H9 (cell line): ENCODE data around the gene STT3B. TPM values are rescaled to one million over a fixed set of nuclear protein-coding genes. Genes with fewer than 3 reads are reported as not detected.

Experiments
- DNase-seq: peaks from one replicate; pipeline ENCODE4 v3.0.0-alpha.2; 2017
- H2AFZ ChIP-seq: one replicate; pipeline ENCODE4 v1.6.1; 2013; ENCODE audit warnings: mild to moderate bottlenecking, low read length, control low read depth, moderate library complexity
- H2AK5ac ChIP-seq: 2 replicates; pipeline ENCODE4 v1.6.1; 2013; ENCODE audit warnings: low read length, control low read depth, mixed read lengths; ENCODE audit not compliant: insufficient read length
- H2BK120ac ChIP-seq: one replicate; pipeline ENCODE4 v1.6.1; 2013; ENCODE audit warnings: low read depth, mild to moderate bottlenecking, low read length, control low read depth, inconsistent platforms; ENCODE audit not compliant: poor library complexity, severe bottlenecking
- H2BK12ac ChIP-seq: 2 replicates; pipeline ENCODE4 v1.6.1; 2013; ENCODE audit warnings: low read length, control low read depth, mixed read lengths, low read depth; ENCODE audit not compliant: insufficient read length
- H2BK15ac ChIP-seq: 2 replicates; pipeline ENCODE4 v1.6.1; 2013; ENCODE audit warnings: low read depth, low read length, control low read depth
- H2BK20ac ChIP-seq: one replicate; pipeline ENCODE4 v1.6.1; 2013; ENCODE audit warnings: low read depth, mild to moderate bottlenecking, low read length, control low read depth, inconsistent platforms; ENCODE audit not compliant: poor library complexity, severe bottlenecking
- H2BK5ac ChIP-seq: 2 replicates; pipeline ENCODE4 v1.6.1; 2013; ENCODE audit warnings: low read length, control low read depth, mixed read lengths; ENCODE audit not compliant: insufficient read length
- H3K14ac ChIP-seq: 2 replicates; pipeline ENCODE4 v1.6.1; 2013; ENCODE audit warnings: low read length, control low read depth; ENCODE audit not compliant: insufficient read depth
- H3K18ac ChIP-seq: 2 replicates; pipeline ENCODE4 v1.6.1; 2013; ENCODE audit warnings: low read depth, mild to moderate bottlenecking, mixed read lengths, low read length, control low read depth; ENCODE audit not compliant: insufficient read length
- H3K23ac ChIP-seq: 2 replicates; pipeline ENCODE4 v1.6.1; 2013; ENCODE audit warnings: low read length, control low read depth, mixed read lengths, low read depth; ENCODE audit not compliant: insufficient read length
- H3K23me2 ChIP-seq: 2 replicates; pipeline ENCODE4 v1.6.1; 2013; ENCODE audit warnings: low read depth, mild to moderate bottlenecking, mixed read lengths, low read length, control low read depth; ENCODE audit not compliant: insufficient read length, poor library complexity, severe bottlenecking
- H3K27ac ChIP-seq: 2 replicates; pipeline ENCODE4 v1.5.1; 2013; ENCODE audit warnings: low read length, control low read depth, mixed read lengths, low read depth; ENCODE audit not compliant: insufficient read length
- H3K27me3 ChIP-seq: 2 replicates; pipeline ENCODE4 v1.6.1; 2013; ENCODE audit warnings: low read length, control low read depth, inconsistent platforms; ENCODE audit not compliant: insufficient read depth
- H3K4ac ChIP-seq: 2 replicates; pipeline ENCODE4 v1.6.1; 2013; ENCODE audit warnings: low read depth, mild to moderate bottlenecking, control low read depth, inconsistent platforms, low read length, moderate library complexity
- H3K4me1 ChIP-seq: 2 replicates; pipeline ENCODE4 v1.6.1; 2013; ENCODE audit warnings: low read length, control low read depth, inconsistent platforms; ENCODE audit not compliant: insufficient read depth
- H3K4me2 ChIP-seq: 2 replicates; pipeline ENCODE4 v1.6.1; 2013; ENCODE audit warnings: low read length, control low read depth, mixed read lengths; ENCODE audit not compliant: insufficient read length, insufficient read depth
- H3K56ac ChIP-seq: 2 replicates; pipeline ENCODE4 v1.6.1; 2013; ENCODE audit warnings: low read depth, mild to moderate bottlenecking, mixed read lengths, low read length, control low read depth; ENCODE audit not compliant: insufficient read length
- H3K79me1 ChIP-seq: 2 replicates; pipeline ENCODE4 v1.6.1; 2013; ENCODE audit warnings: low read depth, mild to moderate bottlenecking, moderate library complexity, low read length, control low read depth, inconsistent platforms; ENCODE audit not compliant: insufficient read depth, poor library complexity, severe bottlenecking
- H3K79me2 ChIP-seq: 2 replicates; pipeline ENCODE4 v1.6.1; 2013; ENCODE audit warnings: low read length, control low read depth, inconsistent platforms; ENCODE audit not compliant: insufficient read depth
- H3K9ac ChIP-seq: 2 replicates; pipeline ENCODE4 v1.6.1; 2013; ENCODE audit warnings: low read length, control low read depth, mixed read lengths; ENCODE audit not compliant: insufficient read length; ENCODE audit errors: extremely low read depth
- H3K9me3 ChIP-seq: one replicate; pipeline ENCODE4 v1.6.1; 2013; ENCODE audit warnings: low read depth, low read length, inconsistent platforms; ENCODE audit not compliant: control insufficient read depth
- H3T11ph ChIP-seq: one replicate; pipeline ENCODE4 v1.6.1; 2013; ENCODE audit warnings: mild to moderate bottlenecking, low read length, control low read depth, inconsistent platforms
- H4K20me1 ChIP-seq: one replicate; pipeline ENCODE4 v1.6.1; 2013; ENCODE audit not compliant: control insufficient read depth, insufficient read length, insufficient read depth
- H4K5ac ChIP-seq: 2 replicates; pipeline ENCODE4 v1.6.1; 2013; ENCODE audit warnings: low read depth, mild to moderate bottlenecking, mixed read lengths, low read length, control low read depth; ENCODE audit not compliant: insufficient read length
- H4K8ac ChIP-seq: replicated peaks from 2 replicates; pipeline ENCODE4 v1.6.1; 2013; ENCODE audit warnings: low read length, control low read depth, mixed read lengths, low read depth; ENCODE audit not compliant: insufficient read length
- H4K91ac ChIP-seq: 2 replicates; pipeline ENCODE4 v1.6.1; 2013; ENCODE audit warnings: low read depth, mild to moderate bottlenecking, moderate library complexity, mixed read lengths, low read length, control low read depth; ENCODE audit not compliant: insufficient read length
- H3K27ac Mint-ChIP-seq, 3 experiments: 2 replicates in 2 of 3; 3 replicates in 1 of 3; pipeline ENCODE4 v1.8.0; 2020 to 2021; ENCODE audit warnings: mixed read lengths in 3 of 3, mild to moderate bottlenecking in 1 of 3, moderate library complexity in 1 of 3
- H3K27me3 Mint-ChIP-seq: 2 replicates; pipeline ENCODE4 v1.8.0; 2021; ENCODE audit warnings: low read depth, mild to moderate bottlenecking, moderate library complexity, mixed read lengths
- H3K36me3 Mint-ChIP-seq, 3 experiments: 2 replicates in 2 of 3; 3 replicates in 1 of 3; pipeline ENCODE4 v1.8.0; 2020 to 2021; ENCODE audit warnings: low read depth in 3 of 3, mixed read lengths in 3 of 3; ENCODE audit not compliant: insufficient read depth in 1 of 3
- H3K4me1 Mint-ChIP-seq, 2 experiments: 2 replicates each; pipeline ENCODE4 v1.8.0; 2020; ENCODE audit warnings: mixed read lengths in 2 of 2
- H3K4me3 Mint-ChIP-seq, 2 experiments: 2 replicates in 1 of 2; 3 replicates in 1 of 2; pipeline ENCODE4 v1.8.0; 2020 to 2021; ENCODE audit warnings: mild to moderate bottlenecking in 2 of 2, mixed read lengths in 2 of 2, moderate library complexity in 1 of 2
- H3K9me3 Mint-ChIP-seq, 2 experiments: 2 replicates in 1 of 2; 3 replicates in 1 of 2; pipeline ENCODE4 v1.8.0; 2020; ENCODE audit warnings: mild to moderate bottlenecking in 2 of 2, mixed read lengths in 2 of 2, moderate library complexity in 1 of 2
- WGBS: extraction: QIAGEN DNeasy Blood & Tissue Kit; methylation state at CpG from one replicate; pipeline ENCODE4 v1.1.7; 2013; ENCODE audit warnings: missing lambda C conversion rate, low lambda C conversion rate, mixed read lengths; ENCODE audit not compliant: insufficient read length; ENCODE audit errors: extremely low coverage; 5-methylcytosine and 5-hydroxymethylcytosine counted together
- total RNA-seq: library from RNA; stranded (reverse); gene quantifications from 2 replicates; pipeline ENCODE4 v1.2.1, GENCODE V29; 2021
- TF ChIP-seq, protein P1 (sequence below): fragments of 200-600 bp; sonication (generic); conservative IDR thresholded peaks from 3 replicates; pipeline ENCODE4 v1.8.0; 2021; ENCODE audit warnings: antibody characterized with exemption, mild to moderate bottlenecking

The STT3B gene
- total RNA-seq, 1 experiment from 2014 or later, result 79.9 TPM

DNA sequence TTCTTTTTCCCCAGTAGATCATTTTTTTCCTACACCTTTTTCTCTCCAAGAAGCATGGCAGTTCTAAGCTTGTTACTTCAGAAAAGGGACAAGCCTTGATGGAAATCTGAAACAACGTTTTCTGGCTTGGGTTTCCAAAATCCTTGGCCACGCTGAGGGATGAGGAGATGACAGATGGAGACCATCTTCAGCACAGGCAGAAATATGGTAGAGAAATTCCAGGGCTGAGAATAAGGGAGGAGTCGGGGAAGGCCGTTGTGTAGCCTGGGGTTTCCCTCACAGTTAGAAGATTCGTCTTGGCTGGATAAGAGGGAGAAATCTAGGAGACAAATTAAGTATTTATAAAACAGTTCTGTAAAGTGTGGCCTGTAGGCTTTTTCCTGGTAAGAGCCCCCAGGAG, 33.9 kb upstream of the STT3B start:
- no CpG with 5 or more reads among the region's 5 CpGs for WGBS
- Mint-ChIP-seq H3K9me3 (no peaks in the 10 kb centered on the region), H3K4me1 (peaks cover 0 to 6% of the 10 kb centered on the region in 2 experiments; a peak in 3 of 4 replicates), H3K27ac (no peak overlapping the region), H3K36me3 (no peaks in the 10 kb centered on the region; a peak in 1 of 7 replicates), H3K4me3 (no peak overlapping the region), H3K27me3 (no peaks in the 10 kb centered on the region)
- Histone ChIP-seq H3K4me1 (no peaks in the 10 kb centered on the region), H3K23me2 (no peaks in the 10 kb centered on the region), H4K8ac (no peak overlapping the region), H2AK5ac (no peak overlapping the region), H4K91ac (no peak overlapping the region), H3K56ac (no peak overlapping the region), H3K18ac (no peak overlapping the region), H3K79me2 (no peaks in the 10 kb centered on the region), H3T11ph (no peak overlapping the region), H2BK12ac (no peak overlapping the region), H3K27ac (no peak overlapping the region), H3K79me1 (no peaks in the 10 kb centered on the region), H3K14ac (no peak overlapping the region), H2BK20ac (no peak overlapping the region), H3K23ac (no peak overlapping the region), H3K4me2 (no peak overlapping the region), H3K4ac (no peak overlapping the region), H2BK120ac (no peak overlapping the region), H2BK15ac (no peak overlapping the region), H4K5ac (no peak overlapping the region), H4K20me1 (no peaks in the 10 kb centered on the region), H3K9ac (no peak overlapping the region), H2AFZ (no peak overlapping the region), H3K9me3 (no peaks in the 10 kb centered on the region), H3K27me3 (no peaks in the 10 kb centered on the region), H2BK5ac (no peak overlapping the region)
- TF ChIP-seq, protein P1, sequence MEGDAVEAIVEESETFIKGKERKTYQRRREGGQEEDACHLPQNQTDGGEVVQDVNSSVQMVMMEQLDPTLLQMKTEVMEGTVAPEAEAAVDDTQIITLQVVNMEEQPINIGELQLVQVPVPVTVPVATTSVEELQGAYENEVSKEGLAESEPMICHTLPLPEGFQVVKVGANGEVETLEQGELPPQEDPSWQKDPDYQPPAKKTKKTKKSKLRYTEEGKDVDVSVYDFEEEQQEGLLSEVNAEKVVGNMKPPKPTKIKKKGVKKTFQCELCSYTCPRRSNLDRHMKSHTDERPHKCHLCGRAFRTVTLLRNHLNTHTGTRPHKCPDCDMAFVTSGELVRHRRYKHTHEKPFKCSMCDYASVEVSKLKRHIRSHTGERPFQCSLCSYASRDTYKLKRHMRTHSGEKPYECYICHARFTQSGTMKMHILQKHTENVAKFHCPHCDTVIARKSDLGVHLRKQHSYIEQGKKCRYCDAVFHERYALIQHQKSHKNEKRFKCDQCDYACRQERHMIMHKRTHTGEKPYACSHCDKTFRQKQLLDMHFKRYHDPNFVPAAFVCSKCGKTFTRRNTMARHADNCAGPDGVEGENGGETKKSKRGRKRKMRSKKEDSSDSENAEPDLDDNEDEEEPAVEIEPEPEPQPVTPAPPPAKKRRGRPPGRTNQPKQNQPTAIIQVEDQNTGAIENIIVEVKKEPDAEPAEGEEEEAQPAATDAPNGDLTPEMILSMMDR, result no peak
- DNase-seq, result no peak
